ENCODE results near the gene TCTN2. TPM values are rescaled to one million over a fixed set of nuclear protein-coding genes. Genes with fewer than 3 reads are reported as not detected.

TCTN2 gene
- total RNA-seq, 1 donor from 2014 or later = 29.5 TPM

DNA sequence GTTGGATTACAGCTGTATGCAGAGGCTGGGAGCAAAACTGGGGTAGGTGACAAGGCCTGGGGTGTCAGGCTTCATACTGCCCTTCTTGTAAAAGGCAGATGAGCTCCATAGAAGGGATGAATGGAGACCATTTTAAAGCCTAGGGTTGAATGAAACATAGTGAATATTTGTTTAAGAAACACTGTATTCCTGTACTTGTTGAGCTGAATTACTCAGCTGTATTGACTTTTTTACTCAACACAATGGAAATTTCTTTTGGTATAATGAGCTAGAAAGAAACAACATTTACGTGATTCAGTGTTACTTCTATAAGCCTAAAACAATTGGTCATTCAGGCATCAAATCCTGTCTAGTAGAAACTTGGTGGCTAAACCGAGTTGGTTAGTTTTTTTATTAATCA lies 55.3 kb downstream of the TCTN2 start:
- DNase-seq (ENCODE audit: extremely low spot score, unreplicated experiment) = no peak
- Mint-ChIP-seq H3K27me3 (no peaks in the 10 kb centered on the region), H3K36me3 (peaks cover 18% of the 10 kb centered on the region), H3K27ac (no peak overlapping the region), H3K4me1 (ENCODE audit: unreplicated experiment) (no peaks in the 10 kb centered on the region), H3K4me3 (no peak overlapping the region), H3K9me3 (no peaks in the 10 kb centered on the region)
- no peak for TF ChIP-seq CTCF (conservative IDR thresholded peaks at IDR 0.05)

GRCh38 chr12:123726962-123727361 lies 56.0 kb downstream of the TCTN2 start:
- Mint-ChIP-seq H3K27ac (no peak overlapping the region), H3K36me3 (peaks cover 21% of the 10 kb centered on the region), H3K9me3 (no peaks in the 10 kb centered on the region), H3K4me1 (ENCODE audit: unreplicated experiment) (no peaks in the 10 kb centered on the region), H3K27me3 (no peaks in the 10 kb centered on the region), H3K4me3 (no peak overlapping the region)
- TF ChIP-seq CTCF (conservative IDR thresholded peaks at IDR 0.05) = no peak
- DNase-seq (ENCODE audit: extremely low spot score, unreplicated experiment) = no peak

GRCh38 chr12:123727878-123728277 lies 57.0 kb downstream of the TCTN2 start:
- Mint-ChIP-seq H3K27me3 (no peaks in the 10 kb centered on the region), H3K36me3 (peaks cover 25% of the 10 kb centered on the region), H3K27ac (no peak overlapping the region), H3K9me3 (no peaks in the 10 kb centered on the region), H3K4me3 (no peak overlapping the region), H3K4me1 (ENCODE audit: unreplicated experiment) (no peaks in the 10 kb centered on the region)
- no peak for TF ChIP-seq CTCF (conservative IDR thresholded peaks at IDR 0.05)
- no peak for DNase-seq (ENCODE audit: extremely low spot score, unreplicated experiment)

GRCh38 chr12:123731596-123731995 lies 60.7 kb downstream of the TCTN2 start:
- no peak for TF ChIP-seq CTCF (conservative IDR thresholded peaks at IDR 0.05)
- Mint-ChIP-seq H3K27ac (no peak overlapping the region), H3K4me3 (no peak overlapping the region), H3K27me3 (no peaks in the 10 kb centered on the region), H3K9me3 (no peaks in the 10 kb centered on the region), H3K36me3 (peaks cover 21% of the 10 kb centered on the region), H3K4me1 (ENCODE audit: unreplicated experiment) (no peaks in the 10 kb centered on the region)
- DNase-seq (ENCODE audit: extremely low spot score, unreplicated experiment) = no peak

GRCh38 chr12:123732251-123732650 lies 61.3 kb downstream of the TCTN2 start:
- Mint-ChIP-seq H3K9me3 (no peaks in the 10 kb centered on the region), H3K4me3 (no peak overlapping the region), H3K27me3 (no peaks in the 10 kb centered on the region), H3K4me1 (ENCODE audit: unreplicated experiment) (no peaks in the 10 kb centered on the region), H3K36me3 (peaks cover 21% of the 10 kb centered on the region), H3K27ac (no peak overlapping the region)
- no peak for TF ChIP-seq CTCF (conservative IDR thresholded peaks at IDR 0.05)
- no peak for DNase-seq (ENCODE audit: extremely low spot score, unreplicated experiment)

DNA sequence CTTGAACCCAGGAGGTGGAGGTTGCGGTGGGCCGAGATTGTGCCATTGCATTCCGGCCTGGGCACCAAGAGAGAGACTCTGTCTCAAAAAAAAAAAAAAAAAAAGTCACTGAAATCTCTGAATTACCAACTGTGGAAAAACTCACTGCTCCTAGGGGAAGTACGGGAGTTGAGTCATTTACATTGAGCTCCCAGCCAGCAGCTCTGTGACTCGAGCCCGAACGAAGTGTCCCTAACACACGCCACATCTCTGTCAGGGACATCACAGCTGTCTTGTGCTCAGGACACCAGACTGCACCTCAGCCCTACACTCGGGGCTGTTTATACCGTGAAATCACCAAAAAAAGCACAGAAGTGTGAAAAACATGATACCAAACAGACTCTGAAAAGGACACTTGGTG lies 62.3 kb downstream of the TCTN2 start:
- H3K9me3 Mint-ChIP-seq = no peaks in the 10 kb centered on the region
- no peak overlapping the region for H3K4me3 Mint-ChIP-seq
- no peak overlapping the region for H3K27ac Mint-ChIP-seq
- no peaks in the 10 kb centered on the region for H3K4me1 Mint-ChIP-seq (ENCODE audit: unreplicated experiment)
- TF ChIP-seq CTCF (conservative IDR thresholded peaks at IDR 0.05) = no peak
- no peak for DNase-seq (ENCODE audit: extremely low spot score, unreplicated experiment)
- peaks cover 15% of the 10 kb centered on the region for H3K36me3 Mint-ChIP-seq
- no peaks in the 10 kb centered on the region for H3K27me3 Mint-ChIP-seq

Measured in type B pancreatic cell (in vitro differentiated cells).